Sciatic nerve (tissue), 2 donors: ENCODE measurements around the gene PPP6R2. TPM values are rescaled to one million over a fixed set of nuclear protein-coding genes. Genes with fewer than 3 reads are reported as not detected.
A peak's percentile ranks its signal among the peaks of the same experiment; 100 is the strongest.

ENCODE experiments used
- ATAC-seq: fragments of 200-7000 bp; cut with Tn5 transposase; one replicate; pipeline ENCODE4 v1.9.1; 2020; ENCODE audit warnings: mild to moderate bottlenecking, moderate library complexity
- DNase-seq: peaks from one replicate; pipeline ENCODE4 v3.0.0-alpha.2; 2020; ENCODE audit warnings: low spot score
- intact Hi-C: fragments of 100-400 bp; cut with DNase I; formaldehyde crosslinking; loops from one replicate; pipeline ENCODE4 v1.14.2; 2022
- total RNA-seq: library from RNA; stranded (reverse); fragmentation: NEBNext Ultra II Directional; extraction: Animal tissue kit (Norgen Biotek cat#: 25700); gene quantifications from one replicate; pipeline ENCODE4 v1.2.1, GENCODE V29; 2021
- donor health status: DM: no; HTN: no; CAD: no.
- donor health status: DM: no; HTN: no; CAD: no.

PPP6R2 gene
- total RNA-seq = 42.1 TPM

- DNase-seq = peak; percentile 93
Observed at GRCh38 chr22:50342651-50343540, at the start of gene PPP6R2. PPP6R2 (plus strand) TSS chr22:50343327; CDS start chr22:50393909, 50,582 bp downstream.

DNA sequence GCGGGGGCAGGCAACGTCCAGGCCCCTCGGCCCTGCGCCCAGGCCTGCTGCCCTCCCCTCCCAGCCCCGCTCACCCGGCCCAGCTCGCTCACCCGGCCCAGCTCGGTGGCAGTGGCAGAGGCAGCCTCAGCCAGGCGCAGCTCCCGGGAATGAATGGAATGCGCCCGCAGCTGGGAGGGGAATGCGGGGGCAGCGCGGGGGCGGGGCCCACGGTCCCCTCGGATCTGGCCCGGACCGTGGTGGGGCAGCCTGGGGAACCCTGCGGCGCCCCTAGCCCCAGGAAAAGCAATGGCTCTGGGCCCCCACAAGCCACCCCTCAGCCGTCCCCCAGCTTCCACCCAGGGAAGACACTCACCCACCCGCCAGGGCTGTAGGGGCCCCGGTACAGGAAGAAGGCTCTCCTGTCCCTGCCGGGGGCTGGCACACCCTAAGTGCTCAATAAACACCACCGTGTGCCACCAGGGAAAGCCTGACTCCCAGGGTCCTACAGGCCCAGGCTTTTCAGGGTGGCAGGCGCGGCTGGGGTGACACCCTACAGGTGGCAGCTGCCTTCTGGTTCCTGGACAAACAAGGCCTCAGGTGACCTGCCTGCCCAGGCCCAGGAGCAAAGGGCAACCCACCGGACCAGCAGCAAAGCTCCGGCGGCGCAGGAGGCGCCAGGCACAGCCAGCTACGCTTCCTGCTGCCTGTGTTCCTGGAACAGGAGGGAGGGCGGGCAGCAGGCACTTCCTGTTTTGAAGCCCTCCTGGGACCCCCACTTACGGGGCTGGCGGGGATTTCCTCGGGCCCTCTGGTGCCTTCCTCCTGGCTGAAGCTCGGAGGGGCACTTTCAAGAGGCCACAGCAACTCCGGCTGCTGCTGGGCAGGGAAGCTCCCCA is 49.4 kb upstream of the PPP6R2 start:
- peak; percentile 59 for ATAC-seq
- intact Hi-C loops = no loop called here
- DNase-seq = no peak

More at GRCh38 chr22:50342651-50343540, at the start of gene PPP6R2:
- peak; percentile 88 for ATAC-seq
- intact Hi-C loops = no loop called here

DNA sequence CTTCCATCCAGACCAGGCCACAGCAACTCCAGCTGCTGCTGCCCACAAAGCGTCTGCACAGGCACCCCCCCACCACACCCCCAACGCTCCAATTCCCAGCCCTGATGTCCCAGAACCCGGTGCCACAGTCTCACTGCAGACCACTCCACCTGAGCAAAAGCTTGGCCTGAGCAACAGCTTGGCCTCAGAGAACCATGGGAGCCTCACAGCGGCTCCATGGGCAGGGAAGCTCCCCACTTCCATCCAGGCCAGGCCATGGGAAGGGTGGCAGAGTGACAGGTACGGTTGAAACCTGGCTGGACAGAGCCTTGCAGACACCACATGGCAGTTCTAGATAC is 48.8 kb upstream of the PPP6R2 start:
- ATAC-seq (no peak), DNase-seq (no peak)
- intact Hi-C loops = no loop called here

DNA sequence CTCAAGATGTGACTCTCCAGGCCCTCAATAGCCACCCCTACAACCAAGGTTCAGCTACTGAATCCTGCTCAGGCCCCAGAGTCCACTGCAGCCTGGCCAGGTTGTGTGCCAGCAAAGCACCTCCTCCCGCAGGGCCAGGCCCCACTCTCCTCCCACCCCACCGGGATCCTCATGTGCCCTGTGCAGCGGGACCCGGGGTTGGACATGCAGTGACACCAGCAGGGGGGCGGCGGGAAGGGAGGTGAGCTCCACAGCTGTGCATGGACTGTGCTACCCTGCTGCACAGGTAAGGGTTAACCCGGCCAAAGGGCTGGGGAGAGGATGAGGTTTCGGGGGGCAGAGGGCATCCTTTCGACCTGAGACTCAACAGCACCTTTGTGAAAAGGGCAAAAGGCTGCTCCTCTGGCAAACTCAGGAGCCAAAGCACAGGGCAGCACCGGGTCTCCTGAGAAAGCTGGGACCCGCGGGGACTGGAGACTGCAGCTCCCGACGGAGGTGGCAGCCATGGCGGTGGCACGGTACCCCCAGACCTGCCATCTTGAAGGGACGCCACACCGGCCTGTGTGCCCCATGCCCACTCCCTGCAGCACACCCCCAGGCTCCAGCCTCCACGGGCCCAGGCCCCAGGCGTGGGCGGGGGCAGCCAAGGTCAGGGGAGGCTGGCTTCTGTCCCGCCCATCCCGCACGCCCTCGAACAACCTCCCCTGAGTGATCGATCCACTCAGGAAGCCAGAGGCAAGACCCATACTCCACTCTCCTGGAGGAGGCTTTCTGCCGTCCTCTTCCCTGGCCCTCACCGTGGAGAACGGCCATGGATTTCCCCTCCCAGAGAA is 46.3 kb upstream of the PPP6R2 start:
- ATAC-seq (no peak), DNase-seq (no peak)
- intact Hi-C loops = no loop called here

DNA sequence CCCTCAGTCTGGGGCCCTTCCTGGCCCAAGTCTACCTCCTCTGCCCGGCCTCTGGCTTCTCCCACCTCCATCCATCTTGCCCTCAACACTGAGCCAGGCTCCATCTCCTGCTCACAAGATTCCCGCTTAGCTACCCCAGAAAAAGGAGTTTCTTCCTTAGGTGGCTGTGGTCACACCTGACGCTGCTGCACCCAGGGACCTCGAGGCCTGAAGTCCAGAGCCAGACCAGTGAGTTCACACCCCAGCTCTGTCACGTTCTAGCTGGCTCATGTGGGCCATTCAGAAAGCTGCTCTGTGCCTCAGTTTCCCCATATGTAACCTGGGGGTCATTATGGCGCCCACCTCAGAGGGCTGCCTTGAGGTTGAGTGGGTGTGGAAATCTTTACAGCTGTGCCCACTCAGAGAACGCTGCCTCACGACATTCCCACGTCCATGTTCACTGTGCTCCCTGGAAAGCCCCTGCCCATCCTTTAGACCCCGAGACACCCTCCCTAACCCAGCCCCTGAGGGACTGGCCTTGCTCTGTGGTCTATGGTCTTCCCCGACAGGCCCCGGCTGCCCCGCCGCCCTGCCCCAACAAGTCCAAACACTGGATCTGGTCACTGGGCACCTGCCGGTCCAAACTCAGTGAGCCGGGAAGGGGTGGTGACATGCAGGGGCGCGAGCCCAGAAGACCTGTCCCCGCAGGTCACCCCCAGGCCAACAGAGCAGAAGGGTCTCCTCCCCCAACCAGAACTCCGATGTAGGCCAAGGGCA is 45.4 kb upstream of the PPP6R2 start:
- intact Hi-C loops = no loop called here

DNA sequence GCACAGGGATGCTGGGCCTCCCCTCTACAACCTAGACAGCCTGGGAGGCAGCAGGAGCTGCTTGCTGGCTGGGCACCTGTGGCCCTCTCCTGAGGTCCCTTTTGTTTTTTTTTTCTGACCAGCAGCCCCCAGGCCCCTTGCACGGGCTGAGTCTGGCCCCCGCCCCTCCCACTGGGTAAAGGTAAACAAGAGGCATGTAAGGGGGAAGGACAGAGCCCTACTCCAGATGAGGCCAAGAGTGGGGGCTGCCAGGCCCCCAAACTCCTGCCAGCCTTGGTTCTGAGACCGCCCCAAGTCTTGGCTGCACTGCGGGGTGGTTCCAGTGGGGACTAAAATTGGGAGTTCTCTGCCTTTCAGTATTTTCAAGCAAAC is 44.9 kb upstream of the PPP6R2 start:
- no peak for DNase-seq
- intact Hi-C loops = no loop called here
- no peak for ATAC-seq

More for the DNA sequence above, 45.4 kb upstream of the PPP6R2 start:
- ATAC-seq (no peak), DNase-seq (no peak)

DNA sequence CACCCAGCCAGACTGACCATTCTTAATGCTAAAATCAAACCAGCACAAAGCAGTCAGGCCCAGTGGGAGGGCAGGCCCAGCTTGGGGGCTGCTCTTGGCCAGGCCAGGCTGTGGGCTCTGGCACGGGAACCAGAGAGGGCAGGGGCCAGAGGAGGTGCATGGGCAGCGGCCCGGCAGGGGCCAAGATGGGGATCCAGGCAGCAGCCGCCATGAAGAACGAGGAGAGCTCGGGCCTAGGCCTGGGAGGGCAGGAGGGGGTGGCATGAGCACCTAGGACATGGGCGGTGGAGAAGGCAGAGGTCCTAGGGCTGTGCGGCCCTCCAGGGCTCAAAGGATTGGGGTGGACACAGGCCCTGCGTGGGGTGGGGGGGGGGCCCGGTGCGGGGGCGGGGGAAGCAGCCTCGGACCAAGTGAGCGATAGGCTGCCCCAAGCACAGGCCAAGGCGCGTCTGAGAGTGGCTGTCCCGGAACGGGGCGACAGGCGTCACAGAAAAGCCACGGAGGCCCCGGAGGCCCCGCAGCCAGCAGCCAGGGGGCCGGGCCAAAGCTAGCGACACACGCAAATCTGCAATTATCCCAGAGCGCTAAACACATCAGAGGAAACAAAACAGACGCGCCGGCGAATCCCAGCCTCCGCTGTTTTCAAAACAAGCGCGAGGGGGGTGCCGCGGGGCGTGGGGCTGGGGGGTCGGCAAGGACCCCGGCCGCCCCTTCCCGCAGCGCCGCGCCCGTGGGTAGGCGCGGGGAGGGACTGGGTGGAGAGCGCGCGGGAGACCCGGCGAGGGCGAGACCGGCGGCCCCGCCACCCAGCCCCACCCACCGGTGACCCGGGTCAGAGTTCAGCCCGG is 44.0 kb upstream of the PPP6R2 start:
- DNase-seq = no peak
- no peak for ATAC-seq
- intact Hi-C loops = no loop called here

DNA sequence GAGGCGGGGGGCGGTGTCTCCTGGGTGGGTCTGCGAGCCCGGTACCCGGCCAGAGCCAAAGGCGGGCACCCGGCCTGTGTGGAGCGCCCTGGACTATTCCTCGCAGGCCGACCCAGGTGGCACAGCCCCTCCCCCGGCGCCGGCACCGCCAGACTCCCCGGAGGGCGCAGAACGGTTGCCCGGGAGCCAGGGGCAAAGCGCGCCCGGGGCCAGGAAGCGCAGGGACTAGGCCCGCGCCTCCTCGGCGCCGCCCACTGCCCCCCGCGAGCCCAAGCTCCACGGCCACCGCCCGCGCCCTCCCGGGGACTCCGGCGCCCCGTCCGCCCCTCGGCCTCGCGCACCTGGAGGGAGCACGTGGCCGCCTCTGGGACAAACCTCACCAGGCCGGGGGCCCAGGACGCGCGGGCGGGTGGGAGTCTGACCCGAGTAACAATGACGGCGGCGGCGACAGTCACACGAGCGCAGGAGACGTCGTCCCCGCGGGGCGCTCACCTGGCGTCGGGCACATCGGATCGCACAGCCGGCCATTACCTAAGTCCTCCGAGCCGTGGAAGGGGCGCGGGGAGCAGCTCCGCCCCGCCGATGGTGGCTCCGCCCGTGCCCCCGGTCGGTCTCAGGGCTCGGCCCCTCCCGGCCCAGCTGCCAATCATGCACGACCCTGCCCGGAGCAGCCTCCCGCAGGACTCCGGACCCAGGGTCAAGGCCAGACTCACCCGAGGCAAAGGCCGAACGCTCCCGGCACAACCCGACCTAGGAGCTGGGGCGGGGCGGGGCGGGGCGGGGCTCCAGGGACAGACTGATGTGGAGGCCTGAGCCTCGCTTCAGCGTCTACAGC is 43.1 kb upstream of the PPP6R2 start:
- peak; percentile 8 for ATAC-seq

DNA sequence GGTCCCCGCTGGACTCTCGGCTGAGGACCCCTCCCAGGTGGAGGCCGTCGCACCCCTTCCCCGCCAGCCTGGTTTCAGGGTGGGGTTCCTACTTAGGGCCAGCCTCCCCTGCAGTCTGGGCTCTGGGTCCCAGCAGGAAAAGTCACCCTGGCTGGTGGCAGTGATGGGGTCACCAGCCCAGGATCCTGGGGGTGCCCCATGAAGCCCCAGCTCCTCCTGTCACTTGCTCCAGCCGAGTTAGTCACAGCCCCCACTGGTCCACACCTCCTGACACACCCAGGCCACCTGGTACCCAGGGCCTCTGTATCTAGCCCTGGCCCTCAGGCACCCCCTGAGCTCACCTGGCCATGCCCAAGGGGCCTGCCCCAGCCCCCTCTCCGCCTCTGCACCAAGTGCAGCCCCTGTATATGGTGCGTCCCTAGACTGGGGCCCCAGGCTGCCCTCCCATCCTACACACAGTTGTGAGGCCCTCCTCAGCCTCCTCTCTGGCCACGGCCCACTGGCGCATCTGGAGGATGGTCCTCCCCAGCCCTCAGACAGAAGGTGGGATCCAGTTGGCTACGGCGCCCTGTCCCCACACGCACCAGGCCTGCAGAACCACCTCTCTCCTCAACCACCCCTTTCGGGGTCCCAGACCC is 42.4 kb upstream of the PPP6R2 start:
- DNase-seq = no peak
- intact Hi-C loops = no loop called here
- ATAC-seq = no peak

More for the DNA sequence above, 43.1 kb upstream of the PPP6R2 start:
- intact Hi-C loops = no loop called here
- no peak for DNase-seq

- intact Hi-C loops = no loop called here
- ATAC-seq (no peak), DNase-seq (no peak)
Observed at GRCh38 chr22:50301581-50301991, 41.5 kb upstream of the PPP6R2 start.

DNA sequence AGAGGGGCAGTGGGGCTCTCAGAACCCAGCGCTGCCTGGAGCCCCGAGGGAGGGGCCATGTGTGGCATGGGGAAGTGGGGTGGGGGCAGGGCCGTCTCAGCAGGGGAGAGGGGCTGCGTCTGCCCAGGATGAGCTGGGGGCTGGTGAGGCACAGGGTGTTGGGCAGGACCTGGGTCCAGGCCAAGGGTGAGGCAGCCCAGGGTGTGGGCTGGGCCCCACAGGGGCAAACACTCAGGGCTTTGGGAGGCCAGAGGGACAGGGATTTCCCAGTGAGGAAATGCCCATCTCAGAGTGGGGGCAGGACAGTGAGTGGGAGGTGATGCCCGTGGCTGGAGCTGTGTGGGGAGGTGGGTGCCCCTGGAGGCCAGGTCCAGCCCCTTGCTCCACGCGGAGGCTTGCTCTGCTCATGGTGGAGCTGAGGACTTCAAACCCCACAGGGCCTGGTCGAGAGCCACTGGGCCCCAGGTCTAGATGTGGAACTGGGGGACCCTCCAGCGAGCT is 41.0 kb upstream of the PPP6R2 start:
- intact Hi-C loops = no loop called here
- no peak for DNase-seq
- no peak for ATAC-seq

DNA sequence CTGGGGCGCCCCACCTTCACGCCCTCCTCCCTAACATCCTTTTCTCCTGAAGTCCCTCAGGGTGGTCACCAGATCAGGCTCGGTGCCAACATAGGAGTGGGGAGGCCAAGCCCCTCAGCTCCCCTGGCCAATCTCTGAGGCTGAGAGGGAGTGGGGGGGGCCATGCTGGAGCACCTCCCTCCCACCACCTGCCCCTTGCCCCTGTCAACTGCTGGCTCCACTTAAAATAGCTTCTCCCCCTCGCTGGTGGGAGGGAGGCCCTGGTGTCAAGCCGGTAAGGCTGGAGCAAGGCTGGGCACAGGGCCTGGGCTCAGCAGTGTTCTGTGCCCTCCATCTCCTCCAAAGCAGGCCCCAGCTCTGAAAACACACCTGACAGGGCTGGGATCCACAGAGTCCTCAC is 40.6 kb upstream of the PPP6R2 start:
- ATAC-seq (no peak), DNase-seq (no peak)
- intact Hi-C loops = no loop called here

DNA sequence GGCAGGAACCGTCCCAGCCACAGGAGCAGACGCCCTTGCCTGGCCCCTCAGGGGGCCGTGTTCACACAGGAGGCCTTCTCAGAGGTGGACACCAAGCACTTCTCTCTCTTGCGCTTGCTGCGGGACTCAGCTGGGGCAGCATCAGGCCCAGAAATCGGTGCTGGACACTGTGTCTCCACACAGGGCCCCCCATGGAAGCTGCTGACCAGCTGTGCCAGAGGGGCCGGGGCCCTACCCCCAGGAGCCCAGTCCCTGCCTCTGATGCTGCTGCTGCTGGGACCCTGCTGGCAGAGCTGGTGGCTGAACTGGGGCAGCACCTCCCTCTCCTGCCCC is 39.6 kb upstream of the PPP6R2 start:
- DNase-seq = no peak
- intact Hi-C loops = no loop called here
- ATAC-seq = no peak

- DNase-seq (no peak), ATAC-seq (no peak)
- intact Hi-C loops = no loop called here
Observed at GRCh38 chr22:50303848-50304527, 39.1 kb upstream of the PPP6R2 start.

- DNase-seq = no peak
- ATAC-seq = peak; percentile 0
- intact Hi-C loops = no loop called here
Observed at GRCh38 chr22:50304528-50305392, 38.4 kb upstream of the PPP6R2 start.
